Activated naive CD8-positive, alpha-beta T cell treated with anti-CD3 and anti-CD28 coated beads, Interleukin-2, amount 50 U/mL, for 24 hours (primary cell): ENCODE data around the gene CDKAL1.

Experiments used
- ATAC-seq: fragments of 150-1000 bp; cut with Tn5 transposase; one replicate; pipeline ENCODE4 v1.10.0; 2021
- DNase-seq: peaks from one replicate; pipeline ENCODE4 v3.0.0; 2021
- H3K27ac Mint-ChIP-seq: one replicate; pipeline ENCODE4 v1.8.0; 2021; ENCODE audit warnings: mild to moderate bottlenecking, mixed read lengths
- H3K27me3 Mint-ChIP-seq: one replicate; pipeline ENCODE4 v1.8.0; 2021; ENCODE audit warnings: mixed read lengths
- H3K36me3 Mint-ChIP-seq: one replicate; pipeline ENCODE4 v1.8.0; 2021; ENCODE audit warnings: low read depth, mixed read lengths
- H3K4me1 Mint-ChIP-seq: one replicate; pipeline ENCODE4 v1.8.0; 2021; ENCODE audit warnings: mixed read lengths
- H3K4me3 Mint-ChIP-seq: one replicate; pipeline ENCODE4 v1.8.0; 2021; ENCODE audit warnings: mild to moderate bottlenecking, moderate library complexity, mixed read lengths
- H3K9me3 Mint-ChIP-seq: one replicate; pipeline ENCODE4 v1.8.0; 2021; ENCODE audit warnings: mixed read lengths

CDKAL1 gene

GRCh38 chr6:21151119-21151518 lies 616.9 kb downstream of the CDKAL1 start:
- no peak for DNase-seq
- ATAC-seq: no peak
- Mint-ChIP-seq H3K27ac (no peak overlapping the region), H3K4me1 (no peaks in the 10 kb centered on the region), H3K4me3 (no peak overlapping the region), H3K27me3 (no peaks in the 10 kb centered on the region), H3K36me3 (peaks cover 5% of the 10 kb centered on the region), H3K9me3 (no peaks in the 10 kb centered on the region)

GRCh38 chr6:21151530-21151929 lies 617.3 kb downstream of the CDKAL1 start:
- no peak for DNase-seq
- H3K4me1 Mint-ChIP-seq: no peaks in the 10 kb centered on the region
- no peaks in the 10 kb centered on the region for H3K27me3 Mint-ChIP-seq
- no peak overlapping the region for H3K4me3 Mint-ChIP-seq
- H3K36me3 Mint-ChIP-seq: peaks cover 5% of the 10 kb centered on the region
- ATAC-seq: no peak
- no peaks in the 10 kb centered on the region for H3K9me3 Mint-ChIP-seq
- no peak overlapping the region for H3K27ac Mint-ChIP-seq

- no peak overlapping the region for H3K27ac Mint-ChIP-seq
- no peaks in the 10 kb centered on the region for H3K27me3 Mint-ChIP-seq
- H3K4me1 Mint-ChIP-seq: peaks cover 6% of the 10 kb centered on the region
- no peaks in the 10 kb centered on the region for H3K9me3 Mint-ChIP-seq
- no peak for ATAC-seq
- no peaks in the 10 kb centered on the region for H3K36me3 Mint-ChIP-seq
- no peak overlapping the region for H3K4me3 Mint-ChIP-seq
- DNase-seq: no peak
These were observed 623.1 kb downstream of the CDKAL1 start for GRCh38 chr6:21157186-21157929.

GRCh38 chr6:21158149-21158548 lies 623.9 kb downstream of the CDKAL1 start:
- no peak overlapping the region for H3K4me3 Mint-ChIP-seq
- no peak for DNase-seq
- H3K36me3 Mint-ChIP-seq: no peaks in the 10 kb centered on the region
- no peaks in the 10 kb centered on the region for H3K27me3 Mint-ChIP-seq
- H3K4me1 Mint-ChIP-seq: peaks cover 12% of the 10 kb centered on the region
- H3K9me3 Mint-ChIP-seq: no peaks in the 10 kb centered on the region
- ATAC-seq: no peak
- no peak overlapping the region for H3K27ac Mint-ChIP-seq

- DNase-seq (no peak), ATAC-seq (no peak)
- Mint-ChIP-seq H3K4me1 (peaks cover 18% of the 10 kb centered on the region), H3K27ac (no peak overlapping the region), H3K27me3 (no peaks in the 10 kb centered on the region), H3K36me3 (no peaks in the 10 kb centered on the region), H3K4me3 (no peak overlapping the region), H3K9me3 (no peaks in the 10 kb centered on the region)
These were observed 624.6 kb downstream of the CDKAL1 start for GRCh38 chr6:21158873-21159272.

- no peak for ATAC-seq
- Mint-ChIP-seq H3K4me3 (no peak overlapping the region), H3K4me1 (peaks cover 20% of the 10 kb centered on the region), H3K9me3 (no peaks in the 10 kb centered on the region), H3K36me3 (no peaks in the 10 kb centered on the region), H3K27ac (no peak overlapping the region), H3K27me3 (no peaks in the 10 kb centered on the region)
- no peak for DNase-seq
These were observed 625.2 kb downstream of the CDKAL1 start for GRCh38 chr6:21159465-21159864.

- no peak for ATAC-seq
- Mint-ChIP-seq H3K9me3 (no peaks in the 10 kb centered on the region), H3K27me3 (no peaks in the 10 kb centered on the region), H3K36me3 (no peaks in the 10 kb centered on the region), H3K4me3 (no peak overlapping the region), H3K27ac (no peak overlapping the region), H3K4me1 (peaks cover 27% of the 10 kb centered on the region)
- DNase-seq: no peak
These were observed 627.5 kb downstream of the CDKAL1 start for GRCh38 chr6:21161707-21162106.

- Mint-ChIP-seq H3K27ac (no peak overlapping the region), H3K4me3 (no peak overlapping the region), H3K27me3 (no peaks in the 10 kb centered on the region), H3K36me3 (peaks cover 3% of the 10 kb centered on the region), H3K9me3 (no peaks in the 10 kb centered on the region), H3K4me1 (peaks cover 25% of the 10 kb centered on the region)
- ATAC-seq (no peak), DNase-seq (no peak)
These were observed 629.0 kb downstream of the CDKAL1 start for GRCh38 chr6:21163110-21163837.

GRCh38 chr6:21163838-21164180 lies 629.6 kb downstream of the CDKAL1 start:
- Mint-ChIP-seq H3K9me3 (no peaks in the 10 kb centered on the region), H3K27ac (no peak overlapping the region), H3K36me3 (peaks cover 3% of the 10 kb centered on the region), H3K27me3 (no peaks in the 10 kb centered on the region), H3K4me1 (peaks cover 25% of the 10 kb centered on the region), H3K4me3 (no peak overlapping the region)
- no peak for DNase-seq
- ATAC-seq: no peak

- Mint-ChIP-seq H3K4me1 (peaks cover 25% of the 10 kb centered on the region), H3K9me3 (no peaks in the 10 kb centered on the region), H3K4me3 (no peak overlapping the region), H3K36me3 (peaks cover 3% of the 10 kb centered on the region), H3K27me3 (no peaks in the 10 kb centered on the region), H3K27ac (peak overlapping the region; percentile 24)
- DNase-seq (no peak), ATAC-seq (no peak)
These were observed 630.6 kb downstream of the CDKAL1 start for GRCh38 chr6:21164768-21165326.

- DNase-seq (no peak), ATAC-seq (no peak)
- H3K27ac Mint-ChIP-seq: no peak overlapping the region
- H3K4me3 Mint-ChIP-seq: no peak overlapping the region
- no peaks in the 10 kb centered on the region for H3K27me3 Mint-ChIP-seq
- no peaks in the 10 kb centered on the region for H3K9me3 Mint-ChIP-seq
- H3K4me1 Mint-ChIP-seq: peaks cover 25% of the 10 kb centered on the region
- peaks cover 3% of the 10 kb centered on the region for H3K36me3 Mint-ChIP-seq
These were observed 632.5 kb downstream of the CDKAL1 start for GRCh38 chr6:21166754-21167153.

- DNase-seq (no peak), ATAC-seq (no peak)
- no peak overlapping the region for H3K27ac Mint-ChIP-seq
- peaks cover 6% of the 10 kb centered on the region for H3K36me3 Mint-ChIP-seq
- no peak overlapping the region for H3K4me3 Mint-ChIP-seq
- peaks cover 20% of the 10 kb centered on the region for H3K4me1 Mint-ChIP-seq
- H3K27me3 Mint-ChIP-seq: no peaks in the 10 kb centered on the region
- no peaks in the 10 kb centered on the region for H3K9me3 Mint-ChIP-seq
These were observed 633.5 kb downstream of the CDKAL1 start for GRCh38 chr6:21167790-21168189.

GRCh38 chr6:21171801-21172200 lies 637.5 kb downstream of the CDKAL1 start:
- Mint-ChIP-seq H3K27me3 (no peaks in the 10 kb centered on the region), H3K9me3 (no peaks in the 10 kb centered on the region), H3K4me1 (peaks cover 3% of the 10 kb centered on the region), H3K27ac (no peak overlapping the region), H3K36me3 (peaks cover 9% of the 10 kb centered on the region), H3K4me3 (no peak overlapping the region)
- no peak for DNase-seq
- ATAC-seq: no peak

GRCh38 chr6:21173031-21173430 lies 638.8 kb downstream of the CDKAL1 start:
- peaks cover 10% of the 10 kb centered on the region for H3K36me3 Mint-ChIP-seq
- DNase-seq (no peak), ATAC-seq (no peak)
- H3K27me3 Mint-ChIP-seq: no peaks in the 10 kb centered on the region
- no peak overlapping the region for H3K27ac Mint-ChIP-seq
- H3K4me1 Mint-ChIP-seq: peaks cover 3% of the 10 kb centered on the region
- H3K9me3 Mint-ChIP-seq: peaks cover 10% of the 10 kb centered on the region
- no peak overlapping the region for H3K4me3 Mint-ChIP-seq

- no peak for ATAC-seq
These were observed 639.4 kb downstream of the CDKAL1 start for GRCh38 chr6:21173678-21174077.

More at GRCh38 chr6:21173678-21174077, 639.4 kb downstream of the CDKAL1 start:
- H3K27ac Mint-ChIP-seq: no peak overlapping the region
- no peak for DNase-seq
- no peaks in the 10 kb centered on the region for H3K27me3 Mint-ChIP-seq
- peaks cover 12% of the 10 kb centered on the region for H3K36me3 Mint-ChIP-seq
- H3K4me1 Mint-ChIP-seq: peaks cover 3% of the 10 kb centered on the region
- H3K4me3 Mint-ChIP-seq: no peak overlapping the region
- peaks cover 15% of the 10 kb centered on the region for H3K9me3 Mint-ChIP-seq
